GM18870 (cell line): Measurements from ENCODE around the gene NTRK2.
"Not testable (repeated sequence)": the region's sequence is repeated elsewhere in the genome, so short reads cannot be mapped to it uniquely, and the experiment has no call there.

Experiments used
- ATAC-seq: cut with Tn5 transposase; IDR thresholded peaks from one replicate; pipeline ENCODE4 v1.9.1; 2021; ENCODE audit warnings: moderate library complexity; ENCODE audit not compliant: unreplicated experiment

Gene NTRK2

DNA sequence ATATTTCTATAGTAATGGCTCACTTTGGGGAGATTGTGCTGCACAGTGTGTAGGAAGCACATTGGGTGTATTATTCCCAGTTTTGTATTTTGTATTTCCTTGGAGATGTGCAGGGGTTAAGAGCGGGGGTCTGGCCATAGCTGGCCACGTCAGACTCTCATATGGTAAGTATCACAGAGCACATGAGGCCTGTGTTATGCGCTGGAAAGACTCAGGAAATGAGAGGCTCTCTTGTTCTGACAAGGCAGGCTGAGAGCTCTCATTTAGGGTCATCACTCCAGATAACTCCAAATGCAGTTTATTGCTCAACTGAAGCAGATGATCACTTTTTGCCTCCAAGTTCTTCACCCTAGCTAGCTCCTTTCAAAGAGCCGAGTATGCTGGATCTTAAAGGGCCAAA is 205.7 kb downstream of the NTRK2 start:
- no peak for ATAC-seq

DNA sequence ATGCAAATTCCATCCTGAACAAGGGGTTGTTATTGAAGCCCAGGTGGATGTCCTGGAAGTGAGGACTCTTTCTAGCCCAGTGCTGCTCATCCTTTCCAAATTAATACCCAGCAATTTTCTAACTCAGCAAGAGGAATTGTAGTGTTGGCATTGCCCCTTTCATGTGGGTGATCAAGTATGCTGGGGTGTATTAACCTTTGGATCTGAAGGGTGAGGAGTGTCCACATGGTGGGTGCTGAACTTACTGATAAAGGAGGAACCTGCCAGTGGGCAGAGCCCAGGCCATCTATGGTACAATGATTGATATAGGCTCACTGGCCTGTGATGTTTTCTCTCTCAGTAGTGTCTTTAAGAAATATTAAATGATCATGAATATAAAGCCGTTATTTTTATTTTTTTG is 210.1 kb downstream of the NTRK2 start:
- no peak for ATAC-seq

DNA sequence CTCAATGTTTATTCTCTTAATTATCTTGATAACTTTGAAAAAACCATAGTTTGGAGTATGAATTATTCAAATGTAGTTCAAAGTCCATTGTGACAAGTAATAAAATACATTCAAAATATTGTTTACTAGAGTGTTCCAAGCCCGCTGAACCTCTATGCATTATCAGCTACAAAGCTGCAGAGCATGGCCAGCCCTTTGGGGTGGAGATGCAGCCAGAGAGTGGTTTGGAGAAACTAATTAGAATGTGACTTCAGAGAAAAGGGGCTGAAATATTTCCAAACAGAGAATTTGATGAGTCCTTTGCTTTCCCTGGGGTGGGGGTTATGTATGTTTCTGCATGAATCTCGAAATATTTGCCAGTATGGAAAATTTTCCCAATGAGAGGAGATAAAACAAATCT is 211.3 kb downstream of the NTRK2 start:
- no peak for ATAC-seq

DNA sequence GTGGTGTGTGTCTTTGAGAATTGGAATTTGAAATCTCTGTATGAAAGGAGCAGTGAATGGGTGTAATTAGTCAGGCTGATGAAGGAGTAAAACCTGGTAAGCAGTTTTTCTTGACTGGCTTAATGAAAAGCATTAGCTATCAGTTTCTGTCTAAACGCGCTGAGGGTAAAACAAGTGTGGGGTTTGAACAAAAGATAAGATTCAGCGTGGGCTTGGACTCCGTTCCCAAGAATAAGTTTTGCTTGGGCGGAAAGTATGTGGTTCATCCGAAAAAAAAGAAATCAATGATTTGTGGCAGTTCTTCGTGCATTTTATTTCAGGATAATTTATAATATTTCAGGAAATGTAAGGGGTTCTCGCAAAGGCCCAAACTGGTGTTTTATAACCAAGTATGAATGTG is 217.3 kb downstream of the NTRK2 start:
- ATAC-seq: no peak

DNA sequence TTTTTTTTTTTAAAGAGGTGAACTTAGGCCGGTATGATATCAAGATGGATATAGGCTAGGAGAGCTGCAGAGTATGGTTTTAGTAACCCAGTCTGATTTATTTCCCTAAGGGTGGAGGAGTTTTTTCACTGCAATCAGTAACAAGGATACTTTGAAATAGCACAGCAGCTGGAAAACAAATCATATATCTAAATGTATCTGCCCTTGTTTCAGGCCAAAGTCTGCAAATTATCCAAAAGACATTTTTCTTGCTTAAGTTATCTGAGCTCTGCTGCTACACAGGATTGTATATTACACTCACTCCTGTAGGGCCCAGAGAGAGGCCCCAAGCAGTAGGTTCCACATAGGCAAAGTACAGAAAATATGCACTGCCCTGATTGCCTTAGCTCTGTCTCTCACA is 222.4 kb downstream of the NTRK2 start:
- no peak for ATAC-seq

DNA sequence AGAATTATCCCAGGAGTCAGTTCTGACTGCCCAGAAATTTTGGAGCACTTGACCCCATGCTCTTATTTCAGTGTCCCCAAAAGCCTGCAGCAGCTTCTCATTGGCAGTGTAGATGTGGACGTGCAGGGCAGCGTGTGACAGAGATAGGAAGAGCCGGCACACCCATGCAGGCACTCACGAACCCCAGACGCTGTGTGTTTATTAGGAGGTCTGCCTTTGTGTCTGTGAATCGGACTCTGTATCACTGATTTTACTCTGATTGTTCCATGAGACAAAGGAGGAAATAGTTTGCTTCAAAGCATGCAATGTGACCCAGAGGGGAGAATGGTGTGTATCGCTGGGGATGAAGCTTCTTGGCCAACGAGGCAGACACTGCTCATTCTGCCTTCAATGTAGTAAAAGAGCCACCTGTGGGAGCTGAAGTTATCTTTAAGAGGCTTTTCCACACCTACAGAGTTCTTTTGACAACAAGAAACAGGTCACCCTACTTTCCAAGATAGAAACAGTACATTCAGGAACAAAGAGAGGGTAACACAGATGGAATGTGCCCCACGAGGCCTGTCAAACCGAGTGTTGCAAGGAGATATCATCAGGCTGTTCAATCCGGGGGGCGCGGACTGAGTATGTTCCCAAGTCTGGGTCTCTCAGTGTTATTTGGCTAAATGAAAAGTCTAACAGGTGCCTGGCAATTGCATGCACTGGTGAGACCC is 224.0 kb downstream of the NTRK2 start:
- ATAC-seq: no peak

DNA sequence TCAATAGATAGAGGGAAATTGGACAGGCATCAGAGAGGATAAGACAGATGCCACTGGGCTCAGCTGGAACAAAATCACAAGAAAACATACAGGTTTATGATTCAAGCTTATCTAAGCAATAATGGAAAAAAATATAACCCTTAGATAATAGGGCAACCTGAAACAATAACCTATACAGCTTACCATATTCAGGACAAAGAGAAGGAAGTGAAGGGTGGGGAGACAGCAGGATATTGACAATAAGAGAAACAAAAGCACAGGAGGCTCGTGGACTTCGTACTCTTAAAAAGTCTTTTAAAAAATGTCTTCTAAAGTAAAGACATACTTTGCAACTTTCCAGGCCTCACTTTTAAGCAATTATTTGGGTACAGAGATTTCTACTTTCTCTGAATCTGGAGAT is 225.3 kb downstream of the NTRK2 start:
- no peak for ATAC-seq

DNA sequence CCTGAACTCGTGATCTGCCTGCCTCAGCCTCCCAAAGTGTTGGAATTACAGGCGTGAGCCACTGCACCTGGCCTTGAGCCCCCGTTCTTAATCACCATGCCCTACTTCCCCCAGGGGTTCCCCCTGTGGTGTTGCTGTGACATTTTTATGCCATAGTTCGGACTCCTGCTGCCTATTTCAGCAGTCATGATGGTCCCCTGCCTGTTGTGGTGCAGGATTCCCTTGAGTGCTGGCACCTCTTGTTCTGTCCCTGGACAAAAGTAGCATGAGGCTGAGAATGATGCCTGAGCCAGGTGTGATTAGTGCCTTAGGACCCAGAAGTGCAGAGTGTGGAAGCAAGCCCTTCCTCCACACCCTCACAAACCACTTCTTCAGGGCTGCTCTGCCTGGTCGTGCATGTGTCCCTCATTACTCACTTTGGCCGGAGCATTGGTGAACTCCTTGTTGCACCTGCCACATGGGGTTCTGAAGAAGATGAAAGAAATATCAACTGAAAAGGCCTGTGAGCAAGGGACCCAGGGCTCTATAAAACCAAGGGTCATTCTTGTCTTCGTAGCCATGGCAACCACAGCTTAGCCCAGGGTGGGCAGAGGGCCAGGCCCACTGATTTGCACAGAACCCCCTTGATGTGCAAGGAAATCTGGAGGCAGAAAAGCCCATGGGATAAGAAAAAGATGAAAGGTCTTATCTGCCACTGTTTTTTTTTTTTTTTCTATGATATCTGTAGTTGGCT is 228.0 kb downstream of the NTRK2 start:
- ATAC-seq: no peak

DNA sequence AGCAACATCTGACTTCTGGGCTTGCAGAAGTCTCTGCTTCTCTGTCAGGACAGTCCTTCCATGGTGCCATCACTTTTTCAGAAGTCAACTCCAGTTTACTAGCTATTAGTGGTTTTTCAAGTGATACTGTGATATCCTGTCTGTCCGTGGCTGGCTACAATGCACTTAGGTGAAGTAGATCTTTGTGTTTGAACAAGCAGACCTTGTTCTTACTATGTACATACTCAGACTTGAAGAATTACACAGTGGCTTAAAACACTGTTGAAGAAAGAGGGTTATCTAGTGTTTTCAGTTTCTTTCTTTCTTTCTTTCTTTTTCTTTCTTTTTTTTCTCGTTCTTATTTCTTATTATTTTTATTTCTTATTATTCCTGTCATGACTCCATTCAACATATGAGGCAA is 228.7 kb downstream of the NTRK2 start:
- ATAC-seq: no peak

DNA sequence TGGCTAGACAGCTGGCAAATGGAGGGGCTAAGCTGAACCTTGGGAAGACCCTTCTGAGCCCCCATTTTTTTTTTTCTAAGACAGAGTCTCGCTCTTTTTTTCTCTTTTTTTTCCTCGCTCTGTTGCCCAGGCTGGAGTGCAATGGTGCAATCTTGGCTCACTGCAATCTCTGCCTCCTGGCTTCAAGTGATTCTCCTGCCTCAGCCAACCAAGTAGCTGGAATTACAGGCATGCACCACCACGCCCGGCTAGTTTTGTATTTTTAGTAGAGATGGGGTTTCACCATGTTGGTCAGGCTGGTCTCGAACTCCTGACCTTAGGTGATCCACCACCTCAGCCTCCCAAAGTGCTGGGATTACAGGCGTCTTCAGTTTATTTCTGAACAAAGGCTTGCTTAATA is 229.1 kb downstream of the NTRK2 start:
- not testable (repeated sequence) for ATAC-seq

DNA sequence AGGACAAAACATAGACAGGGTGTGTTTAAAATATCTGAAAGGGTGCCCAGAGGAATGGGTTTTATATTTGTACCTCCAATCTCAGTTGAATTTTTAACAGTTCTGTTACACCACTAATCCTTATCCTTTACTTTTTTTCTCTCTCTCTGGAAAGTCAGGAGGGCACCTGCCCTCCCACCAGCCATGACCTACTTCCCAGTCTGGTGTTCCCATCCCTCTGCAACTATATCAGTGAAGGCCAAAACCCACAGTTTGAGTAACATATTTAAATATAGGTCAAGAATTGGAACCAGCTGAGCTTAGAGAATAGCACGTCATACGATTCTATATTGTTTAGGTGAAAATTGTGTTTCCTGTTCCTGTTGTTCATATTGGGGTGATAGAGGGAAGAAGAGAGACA is 229.8 kb downstream of the NTRK2 start:
- ATAC-seq: no peak

DNA sequence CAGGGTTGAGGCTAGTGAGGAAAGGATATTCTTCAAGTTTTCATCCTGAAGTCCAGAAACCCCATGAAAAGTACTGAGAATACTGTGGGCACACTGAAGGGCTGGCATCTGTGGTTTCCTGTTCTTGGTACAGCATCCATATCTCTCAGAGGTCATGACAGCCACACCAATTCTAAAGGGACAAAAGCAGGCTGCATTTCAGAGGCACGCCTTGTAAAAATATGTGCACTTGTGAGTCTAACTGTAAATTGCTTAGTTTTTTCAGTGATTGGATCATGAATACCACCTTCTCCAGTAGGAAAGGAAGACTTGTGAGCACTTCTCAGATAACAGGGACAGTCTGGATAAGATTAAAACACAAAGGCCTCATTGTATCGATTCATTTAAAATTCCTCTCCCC is 230.9 kb downstream of the NTRK2 start:
- ATAC-seq: no peak

DNA sequence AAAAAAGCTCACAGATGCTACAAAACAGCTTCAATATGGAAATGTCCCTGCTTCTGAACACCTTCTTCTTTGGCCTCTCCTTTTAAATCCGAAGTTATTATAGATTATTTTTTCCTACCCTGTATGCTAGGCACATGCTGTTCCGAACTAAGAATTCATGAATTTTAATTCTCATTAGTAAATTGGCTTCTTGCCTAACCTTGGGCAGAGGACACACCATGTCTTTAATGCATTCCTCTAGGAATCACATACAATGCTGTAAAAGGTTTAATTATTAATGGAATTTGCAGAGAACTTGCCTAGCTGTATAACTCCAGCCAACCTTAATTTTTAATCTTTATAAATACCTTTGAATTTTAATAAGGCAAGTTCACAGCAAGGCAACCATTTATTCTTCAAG is 234.4 kb downstream of the NTRK2 start:
- ATAC-seq: no peak

DNA sequence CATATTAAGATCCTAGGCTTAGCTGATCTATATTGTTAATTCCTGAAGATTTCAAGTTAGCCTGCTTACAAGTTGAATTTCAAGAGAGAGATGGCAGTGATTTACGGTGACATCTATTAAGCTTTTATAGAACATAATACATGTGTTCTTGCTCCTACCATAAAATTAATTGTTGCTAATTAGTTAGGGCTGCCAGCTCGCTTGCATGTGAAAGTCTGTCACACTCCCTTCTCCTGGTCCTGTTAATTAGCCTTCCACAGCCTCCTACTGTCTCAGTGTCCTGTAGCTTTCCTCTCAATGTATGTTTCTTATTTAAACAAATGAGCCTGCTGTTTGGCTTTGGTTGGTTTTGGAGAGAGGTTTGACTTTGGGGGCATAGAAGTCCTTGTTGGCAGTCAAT is 247.2 kb downstream of the NTRK2 start:
- ATAC-seq: no peak

DNA sequence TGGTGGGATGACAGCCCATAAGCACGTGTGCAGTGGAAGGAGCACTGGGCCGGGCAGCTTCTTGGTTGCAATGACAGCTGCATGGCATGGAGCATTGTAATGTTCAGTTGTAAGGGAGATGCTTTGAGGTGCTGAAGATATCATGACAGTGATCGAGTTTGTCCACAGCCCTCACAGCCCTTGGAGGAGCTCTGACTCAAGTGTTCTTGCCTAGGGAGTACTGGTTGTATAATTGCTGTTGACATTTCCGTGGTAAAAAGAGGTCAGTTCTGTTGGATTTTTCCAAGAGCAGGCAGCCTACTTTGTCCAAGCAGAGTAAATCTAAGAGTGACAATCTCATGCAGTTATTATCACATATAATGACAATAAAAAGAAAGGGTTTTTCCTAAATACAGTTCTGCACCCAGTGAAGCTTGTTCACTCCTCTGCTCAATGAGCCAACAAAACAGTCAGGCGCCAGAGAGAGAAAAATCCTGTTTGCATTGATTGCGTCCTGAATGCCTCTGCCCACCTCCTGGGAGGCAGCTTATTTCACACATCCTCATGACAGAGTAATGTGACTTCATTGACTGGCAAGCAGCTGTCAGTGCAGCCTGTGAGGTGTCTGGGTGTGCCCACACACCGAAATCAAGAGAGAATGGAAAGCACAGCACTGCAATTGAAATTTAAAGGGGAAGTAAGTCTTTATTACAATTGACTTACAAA is 248.0 kb downstream of the NTRK2 start:
- ATAC-seq: no peak

DNA sequence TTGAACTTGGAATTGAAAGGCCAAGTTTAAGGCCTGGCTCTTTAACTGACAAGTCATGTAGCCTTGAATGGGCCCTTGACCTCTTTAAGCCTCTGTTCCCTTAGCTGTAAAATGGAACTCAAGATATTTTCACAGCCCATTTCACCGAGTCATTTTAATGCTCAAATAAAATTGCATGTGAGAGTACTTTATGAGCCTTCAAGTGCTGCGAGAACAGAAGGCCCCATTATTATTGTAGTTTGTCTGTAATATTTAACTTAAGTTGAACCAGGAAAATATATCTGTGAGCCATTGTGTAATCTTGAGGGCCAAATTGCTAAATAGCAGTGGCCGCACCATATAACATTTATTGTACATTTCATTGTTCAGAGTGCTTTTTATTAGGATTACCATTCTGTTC is 249.9 kb downstream of the NTRK2 start:
- no peak for ATAC-seq

DNA sequence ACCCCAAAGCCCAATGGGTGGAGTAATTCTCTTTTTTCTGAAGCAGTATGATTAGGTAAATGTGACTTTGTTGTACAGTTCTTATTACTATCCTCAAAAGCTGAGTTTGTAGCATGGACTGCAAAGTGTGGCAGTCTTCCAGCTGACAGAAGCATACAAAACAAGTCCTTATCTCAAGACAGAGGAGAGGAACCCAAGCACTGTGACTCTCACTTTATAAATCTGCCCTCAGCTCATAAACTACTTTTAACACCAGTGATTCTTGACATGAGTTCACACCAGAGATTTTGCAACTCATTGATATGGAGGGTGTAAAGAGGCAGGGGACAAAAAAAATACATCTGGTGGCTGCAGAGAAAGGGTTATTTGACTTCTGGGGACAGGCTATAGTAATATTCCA is 251.6 kb downstream of the NTRK2 start:
- no peak for ATAC-seq

DNA sequence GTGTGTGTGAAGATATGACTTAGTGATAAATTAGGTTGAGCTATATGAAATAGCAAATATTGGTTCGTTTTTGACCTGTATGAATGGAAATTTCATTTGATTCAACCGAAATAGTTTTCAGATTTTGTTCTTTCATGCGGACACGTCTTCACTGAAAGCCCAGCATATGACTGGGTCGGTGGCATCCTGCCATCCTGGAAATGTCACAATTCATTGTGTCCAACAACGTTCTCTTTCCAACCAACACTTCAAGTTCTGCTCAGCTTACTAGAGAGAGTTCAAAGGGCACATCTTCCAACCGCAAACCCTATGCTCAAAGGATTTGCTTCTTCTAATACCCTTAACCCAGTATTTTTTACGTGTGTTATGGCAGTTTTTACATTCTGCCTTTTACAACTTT is 252.5 kb downstream of the NTRK2 start:
- no peak for ATAC-seq

DNA sequence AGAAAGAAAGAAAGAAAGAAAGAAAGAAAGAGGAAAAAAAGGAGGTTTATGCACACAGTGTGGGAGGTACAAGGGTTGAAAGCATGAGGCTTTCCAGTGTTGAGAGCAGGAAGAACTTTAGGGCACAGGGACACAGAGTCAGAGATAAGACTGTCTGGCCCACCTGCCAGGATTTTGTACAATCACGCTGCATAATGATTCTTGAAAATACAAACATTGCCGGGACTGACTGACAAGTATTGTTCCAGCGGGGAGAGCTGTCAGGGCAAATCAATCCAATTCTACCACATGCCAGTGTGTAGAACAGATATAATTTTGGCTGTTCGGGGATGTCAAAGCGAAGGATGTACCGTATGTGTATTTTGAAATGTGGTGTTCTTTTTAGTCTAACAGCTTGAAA is 254.7 kb downstream of the NTRK2 start:
- ATAC-seq: no peak

DNA sequence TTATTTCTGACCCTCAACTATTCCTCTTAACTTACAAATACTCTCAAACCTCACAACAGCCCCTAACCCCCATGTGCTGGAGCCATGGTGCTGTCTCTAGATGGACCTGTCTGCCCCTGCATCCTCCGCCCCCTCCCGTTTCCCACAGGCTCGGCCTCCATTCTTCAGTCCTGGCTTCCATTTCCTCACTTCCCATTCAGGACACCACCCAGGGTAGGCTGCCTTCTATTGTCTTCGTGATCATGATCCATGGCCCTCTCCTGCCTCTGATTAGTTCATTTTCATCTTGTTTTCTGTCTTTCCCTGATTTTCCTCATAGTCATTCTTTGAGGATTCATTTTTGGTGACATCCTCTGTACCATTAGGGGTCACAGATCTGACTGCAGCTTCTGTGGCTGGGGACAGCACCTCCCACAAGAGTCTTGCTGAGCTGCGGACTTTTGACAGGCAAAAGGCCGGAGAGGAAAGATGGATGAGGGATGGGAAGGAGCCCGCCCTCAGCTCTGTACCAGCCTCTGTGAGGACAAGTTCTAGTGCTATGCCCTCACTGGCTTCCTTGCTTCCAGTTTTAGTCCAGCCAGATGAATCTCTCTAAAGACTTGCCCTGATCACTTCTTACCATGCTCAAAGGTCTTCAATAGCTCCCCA is 255.8 kb downstream of the NTRK2 start:
- ATAC-seq: no peak

DNA sequence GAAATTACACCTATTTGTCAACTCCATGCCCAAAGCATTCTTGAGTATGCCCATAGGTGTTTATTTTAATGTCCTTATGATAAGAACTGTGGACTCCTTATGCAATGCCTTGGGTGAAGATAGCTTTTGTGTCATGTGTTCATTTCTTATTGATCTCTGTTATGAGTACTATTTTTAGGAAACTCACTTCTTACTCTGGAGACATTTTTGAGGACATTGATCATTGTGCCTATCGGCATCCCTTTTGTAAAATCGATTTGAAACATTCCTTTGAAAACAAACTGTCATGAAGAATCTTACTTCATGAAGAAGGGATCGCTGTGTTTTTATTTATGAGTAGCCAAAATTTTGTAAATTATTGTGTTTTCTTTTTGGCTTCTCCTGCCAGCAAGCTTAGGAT is 257.3 kb downstream of the NTRK2 start:
- no peak for ATAC-seq

DNA sequence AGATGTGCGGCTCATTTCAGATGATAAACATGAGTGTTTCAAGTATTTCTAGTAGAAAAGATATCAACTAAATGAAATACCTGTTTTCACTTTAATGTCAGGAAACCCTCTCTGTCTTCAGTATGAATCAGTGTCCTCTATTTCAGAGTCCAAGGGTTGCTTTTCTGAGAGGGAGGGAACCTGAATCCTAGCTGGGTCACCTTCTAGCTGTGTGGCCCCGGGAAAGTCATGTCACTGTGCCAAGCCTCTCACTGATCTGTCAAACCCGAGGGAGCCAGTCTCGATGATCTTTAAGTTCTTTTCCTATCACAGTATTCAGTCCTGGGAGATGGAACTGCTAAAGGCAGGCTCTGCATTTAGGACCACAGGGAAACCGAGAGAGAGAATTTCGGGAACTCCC is 258.9 kb downstream of the NTRK2 start:
- ATAC-seq: no peak
